MG63 (cell line): ENCODE results near the gene EIF2S1. TPM values are rescaled to one million over a fixed set of nuclear protein-coding genes. Genes with fewer than 3 reads are reported as not detected.
A peak's percentile ranks its signal among the peaks of the same experiment; 100 is the strongest.

Source experiments
- DNase-seq: peaks from one replicate; pipeline ENCODE4 v3.0.0-alpha.2; 2020
- H3K27me3 ChIP-seq: fragments of 250-450 bp; sonication (Bioruptor Pico); 2 replicates; pipeline ENCODE4 v1.5.1; 2020; ENCODE audit warnings: mild to moderate bottlenecking, moderate library complexity
- H3K36me3 ChIP-seq: fragments of 250-450 bp; sonication (Bioruptor Pico); 2 replicates; pipeline ENCODE4 v1.5.1; 2020; ENCODE audit warnings: mild to moderate bottlenecking, moderate library complexity
- H3K4me3 ChIP-seq: fragments of 250-450 bp; sonication (Bioruptor Pico); 2 replicates; pipeline ENCODE4 v1.5.1; 2020; ENCODE audit warnings: mild to moderate bottlenecking, moderate library complexity
- H3K9me3 ChIP-seq: fragments of 250-450 bp; sonication (Bioruptor Pico); 2 replicates; pipeline ENCODE4 v1.5.1; 2020; ENCODE audit warnings: mild to moderate bottlenecking, moderate library complexity
- total RNA-seq: library from RNA; depleted of rRNA; stranded (reverse); fragments of >200 nt; shearing (Covaris generic); gene quantifications from 2 replicates; pipeline ENCODE4 v1.2.3, GENCODE V29; 2014; ENCODE audit warnings: low replicate concordance; rRNA removed

EIF2S1 gene
- total RNA-seq, 1 experiment from 2014 or later = 284 TPM

GRCh38 chr14:67418401-67419191, 58.5 kb downstream of the EIF2S1 start:
- Histone ChIP-seq H3K9me3 (no peaks in the 10 kb centered on the region), H3K27me3 (no peaks in the 10 kb centered on the region), H3K36me3 (no peaks in the 10 kb centered on the region), H3K4me3 (no peak overlapping the region)
- DNase-seq = peak; percentile 39

- no peak for DNase-seq
- H3K36me3 ChIP-seq = no peaks in the 10 kb centered on the region
These were observed 60.1 kb downstream of the EIF2S1 start for GRCh38 chr14:67420102-67420739.

GRCh38 chr14:67421356-67422224, 61.5 kb downstream of the EIF2S1 start:
- DNase-seq = no peak
- no peaks in the 10 kb centered on the region for H3K36me3 ChIP-seq
- no peaks in the 10 kb centered on the region for H3K9me3 ChIP-seq
- H3K4me3 ChIP-seq = no peak overlapping the region
- no peaks in the 10 kb centered on the region for H3K27me3 ChIP-seq

More at GRCh38 chr14:67420102-67420739, 60.1 kb downstream of the EIF2S1 start:
- Histone ChIP-seq H3K27me3 (no peaks in the 10 kb centered on the region), H3K4me3 (no peak overlapping the region), H3K9me3 (no peaks in the 10 kb centered on the region)

DNA sequence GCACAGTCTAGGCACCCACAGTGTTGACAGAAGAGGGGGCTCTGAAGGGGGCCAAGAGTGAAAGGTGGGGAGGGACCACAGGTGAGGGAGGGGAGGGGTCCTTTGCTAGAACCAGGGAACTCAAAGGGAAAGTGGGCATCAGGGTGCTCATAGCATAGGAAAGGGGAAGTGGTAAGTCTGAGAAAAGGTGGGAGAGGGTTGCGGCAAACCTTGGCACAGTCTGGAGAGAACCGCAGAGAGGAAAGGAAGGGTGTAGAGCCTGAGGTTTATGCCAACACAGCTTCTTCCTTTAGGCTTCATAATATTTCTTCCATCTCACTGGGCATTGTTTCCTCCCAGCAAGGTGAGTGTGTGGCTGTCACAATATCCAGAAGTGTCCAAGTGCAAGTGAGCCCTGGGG, 63.3 kb downstream of the EIF2S1 start:
- Histone ChIP-seq H3K9me3 (no peaks in the 10 kb centered on the region), H3K36me3 (no peaks in the 10 kb centered on the region), H3K4me3 (no peak overlapping the region), H3K27me3 (no peaks in the 10 kb centered on the region)
- no peak for DNase-seq

DNA sequence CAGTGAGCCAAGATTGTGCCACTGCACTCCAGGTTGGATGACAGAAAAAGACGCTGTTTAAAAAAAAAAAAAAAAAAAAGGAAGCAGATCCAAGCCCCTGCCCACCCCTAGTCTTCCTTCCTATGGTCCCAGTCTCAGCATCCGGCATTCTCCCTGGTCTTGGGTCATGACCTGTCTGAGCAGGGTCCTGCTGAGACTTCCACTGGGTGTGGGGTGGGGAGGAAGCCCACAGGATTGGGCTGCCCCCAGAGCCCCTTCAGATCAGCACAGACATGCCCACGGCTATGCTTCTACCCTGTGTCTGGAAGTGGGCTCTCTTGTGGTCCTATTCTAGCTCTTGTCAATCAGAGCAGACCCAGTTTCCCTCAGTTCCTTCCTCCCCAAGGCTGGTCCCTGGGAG, 64.4 kb downstream of the EIF2S1 start:
- Histone ChIP-seq H3K9me3 (no peaks in the 10 kb centered on the region), H3K27me3 (no peaks in the 10 kb centered on the region), H3K36me3 (no peaks in the 10 kb centered on the region), H3K4me3 (no peak overlapping the region)
- DNase-seq = no peak

- no peaks in the 10 kb centered on the region for H3K9me3 ChIP-seq
- no peaks in the 10 kb centered on the region for H3K36me3 ChIP-seq
- H3K4me3 ChIP-seq = no peak overlapping the region
- no peak for DNase-seq
- H3K27me3 ChIP-seq = no peaks in the 10 kb centered on the region
These were observed 65.5 kb downstream of the EIF2S1 start for GRCh38 chr14:67425608-67426007.

DNA sequence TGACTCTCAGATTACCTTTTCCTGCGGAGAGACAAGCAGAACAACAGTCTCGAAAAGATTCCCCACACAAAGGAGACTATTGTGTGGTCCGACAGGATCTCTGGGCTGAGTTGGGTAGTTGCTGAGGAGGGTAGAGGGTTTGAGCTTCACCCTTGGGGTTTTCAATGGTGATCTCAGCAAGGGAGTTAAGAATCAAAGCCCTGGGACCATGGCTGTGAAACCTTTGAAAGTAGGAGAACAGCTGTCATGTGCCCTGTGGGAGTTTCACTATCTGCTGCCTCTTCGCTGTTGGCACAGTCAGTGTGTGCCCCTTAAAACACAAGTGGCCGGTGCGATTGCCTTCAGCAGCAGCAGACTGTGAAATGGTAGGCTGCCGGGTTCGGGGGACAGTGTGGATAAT, 66.0 kb downstream of the EIF2S1 start:
- DNase-seq = no peak
- no peaks in the 10 kb centered on the region for H3K9me3 ChIP-seq
- H3K4me3 ChIP-seq = no peak overlapping the region
- no peaks in the 10 kb centered on the region for H3K36me3 ChIP-seq
- H3K27me3 ChIP-seq = no peaks in the 10 kb centered on the region

GRCh38 chr14:67426983-67427606, 67.0 kb downstream of the EIF2S1 start:
- DNase-seq = peak; percentile 65
- no peak overlapping the region for H3K4me3 ChIP-seq
- no peaks in the 10 kb centered on the region for H3K27me3 ChIP-seq
- no peaks in the 10 kb centered on the region for H3K9me3 ChIP-seq
- H3K36me3 ChIP-seq = no peaks in the 10 kb centered on the region

DNA sequence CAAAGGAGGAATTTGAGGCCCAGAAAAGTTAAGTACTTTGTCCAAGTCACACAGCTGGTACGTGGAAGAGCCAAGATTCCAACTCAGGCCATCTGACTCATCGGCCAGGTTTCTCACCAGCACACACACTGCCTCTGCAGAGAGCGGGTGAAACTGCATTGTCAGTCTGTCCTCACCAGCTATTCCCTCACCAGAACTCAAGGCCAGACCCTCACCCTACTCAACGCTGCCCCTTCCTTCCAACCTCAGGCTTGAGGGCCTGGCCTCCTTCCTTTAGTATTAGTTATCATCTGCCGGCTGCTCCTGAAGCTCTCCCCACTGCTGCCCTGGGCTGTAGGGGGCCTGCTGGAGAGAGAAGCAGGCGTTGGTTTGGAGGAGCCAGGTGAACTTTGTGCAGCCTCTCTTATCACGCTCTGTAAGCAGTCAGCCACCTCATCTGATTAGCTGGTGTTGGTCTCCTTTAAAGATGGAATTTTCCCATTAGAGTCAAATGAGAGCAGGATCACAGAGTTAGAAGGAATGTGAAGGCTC, 68.4 kb downstream of the EIF2S1 start:
- Histone ChIP-seq H3K27me3 (no peaks in the 10 kb centered on the region), H3K9me3 (no peaks in the 10 kb centered on the region), H3K4me3 (no peak overlapping the region), H3K36me3 (no peaks in the 10 kb centered on the region)
- DNase-seq = peak; percentile 72

GRCh38 chr14:67429510-67430205, 69.5 kb downstream of the EIF2S1 start:
- H3K36me3 ChIP-seq = no peaks in the 10 kb centered on the region
- H3K9me3 ChIP-seq = no peaks in the 10 kb centered on the region
- no peaks in the 10 kb centered on the region for H3K27me3 ChIP-seq
- no peak for DNase-seq
- H3K4me3 ChIP-seq = no peak overlapping the region

GRCh38 chr14:67432050-67432564, 72.0 kb downstream of the EIF2S1 start:
- H3K36me3 ChIP-seq = no peaks in the 10 kb centered on the region
- DNase-seq = no peak
- no peaks in the 10 kb centered on the region for H3K27me3 ChIP-seq
- H3K4me3 ChIP-seq = no peak overlapping the region
- H3K9me3 ChIP-seq = no peaks in the 10 kb centered on the region

GRCh38 chr14:67435603-67436002, 75.5 kb downstream of the EIF2S1 start:
- H3K9me3 ChIP-seq = no peaks in the 10 kb centered on the region
- no peak for DNase-seq
- no peak overlapping the region for H3K4me3 ChIP-seq
- no peaks in the 10 kb centered on the region for H3K27me3 ChIP-seq
- no peaks in the 10 kb centered on the region for H3K36me3 ChIP-seq

Other genes with a start within 250 kb of the EIF2S1 start
- gene GARIN2, start 170.9 kb upstream of the EIF2S1 start, total RNA-seq = not detected in 2 replicates
- 8.5 and 16.3 TPM in 2 replicates for gene PALS1, start 118.9 kb upstream of the EIF2S1 start, total RNA-seq
- 53.2 and 57.7 TPM in 2 replicates for gene ATP6V1D, start 524 bp upstream of the EIF2S1 start, total RNA-seq
- gene PLEK2, start 51.8 kb downstream of the EIF2S1 start, total RNA-seq = 2.2 TPM in 1 of 2 replicates, not detected in the other
- gene TMEM229B, start 128.4 kb downstream of the EIF2S1 start, total RNA-seq = 5.9 TPM in 1 of 2 replicates, not detected in the other
- gene PLEKHH1, start 173.0 kb downstream of the EIF2S1 start, total RNA-seq = 0.07 and 0.47 TPM in 2 replicates
- 19.4 and 48.5 TPM in 2 replicates for gene PIGH, start 239.9 kb downstream of the EIF2S1 start, total RNA-seq